ENCODE results near the gene NLRC3.

NLRC3 gene, protein sequence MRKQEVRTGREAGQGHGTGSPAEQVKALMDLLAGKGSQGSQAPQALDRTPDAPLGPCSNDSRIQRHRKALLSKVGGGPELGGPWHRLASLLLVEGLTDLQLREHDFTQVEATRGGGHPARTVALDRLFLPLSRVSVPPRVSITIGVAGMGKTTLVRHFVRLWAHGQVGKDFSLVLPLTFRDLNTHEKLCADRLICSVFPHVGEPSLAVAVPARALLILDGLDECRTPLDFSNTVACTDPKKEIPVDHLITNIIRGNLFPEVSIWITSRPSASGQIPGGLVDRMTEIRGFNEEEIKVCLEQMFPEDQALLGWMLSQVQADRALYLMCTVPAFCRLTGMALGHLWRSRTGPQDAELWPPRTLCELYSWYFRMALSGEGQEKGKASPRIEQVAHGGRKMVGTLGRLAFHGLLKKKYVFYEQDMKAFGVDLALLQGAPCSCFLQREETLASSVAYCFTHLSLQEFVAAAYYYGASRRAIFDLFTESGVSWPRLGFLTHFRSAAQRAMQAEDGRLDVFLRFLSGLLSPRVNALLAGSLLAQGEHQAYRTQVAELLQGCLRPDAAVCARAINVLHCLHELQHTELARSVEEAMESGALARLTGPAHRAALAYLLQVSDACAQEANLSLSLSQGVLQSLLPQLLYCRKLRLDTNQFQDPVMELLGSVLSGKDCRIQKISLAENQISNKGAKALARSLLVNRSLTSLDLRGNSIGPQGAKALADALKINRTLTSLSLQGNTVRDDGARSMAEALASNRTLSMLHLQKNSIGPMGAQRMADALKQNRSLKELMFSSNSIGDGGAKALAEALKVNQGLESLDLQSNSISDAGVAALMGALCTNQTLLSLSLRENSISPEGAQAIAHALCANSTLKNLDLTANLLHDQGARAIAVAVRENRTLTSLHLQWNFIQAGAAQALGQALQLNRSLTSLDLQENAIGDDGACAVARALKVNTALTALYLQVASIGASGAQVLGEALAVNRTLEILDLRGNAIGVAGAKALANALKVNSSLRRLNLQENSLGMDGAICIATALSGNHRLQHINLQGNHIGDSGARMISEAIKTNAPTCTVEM

DNA sequence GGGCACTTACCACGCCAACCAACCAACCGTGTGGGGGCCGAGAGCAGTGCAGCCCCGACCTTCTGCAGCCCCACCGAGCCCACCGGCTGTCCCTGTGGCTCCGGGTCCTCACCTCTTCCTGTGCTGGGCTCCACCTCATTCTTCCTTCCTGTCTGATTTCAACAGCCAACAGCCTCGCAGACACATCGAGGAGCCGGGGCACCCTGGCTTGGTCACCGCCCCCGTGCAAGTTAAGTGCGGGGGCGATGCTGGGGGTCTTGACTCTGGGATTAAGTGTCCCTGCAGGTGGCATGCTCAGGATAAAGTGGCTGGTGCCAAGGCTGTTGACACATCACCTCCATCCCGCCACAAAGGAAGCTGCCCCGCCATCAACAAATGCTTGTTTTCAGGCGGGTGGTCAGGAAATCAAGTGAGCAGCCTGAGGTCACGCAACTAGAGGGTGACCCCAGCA, at the start of gene NLRC3:
Gene NLRC3, minus strand, starts transcription at position 102 of the 451 bp plus-strand sequence. CDS start 12,367 bp downstream, outside the sequence.
- TF ChIP-seq, protein P1, sequence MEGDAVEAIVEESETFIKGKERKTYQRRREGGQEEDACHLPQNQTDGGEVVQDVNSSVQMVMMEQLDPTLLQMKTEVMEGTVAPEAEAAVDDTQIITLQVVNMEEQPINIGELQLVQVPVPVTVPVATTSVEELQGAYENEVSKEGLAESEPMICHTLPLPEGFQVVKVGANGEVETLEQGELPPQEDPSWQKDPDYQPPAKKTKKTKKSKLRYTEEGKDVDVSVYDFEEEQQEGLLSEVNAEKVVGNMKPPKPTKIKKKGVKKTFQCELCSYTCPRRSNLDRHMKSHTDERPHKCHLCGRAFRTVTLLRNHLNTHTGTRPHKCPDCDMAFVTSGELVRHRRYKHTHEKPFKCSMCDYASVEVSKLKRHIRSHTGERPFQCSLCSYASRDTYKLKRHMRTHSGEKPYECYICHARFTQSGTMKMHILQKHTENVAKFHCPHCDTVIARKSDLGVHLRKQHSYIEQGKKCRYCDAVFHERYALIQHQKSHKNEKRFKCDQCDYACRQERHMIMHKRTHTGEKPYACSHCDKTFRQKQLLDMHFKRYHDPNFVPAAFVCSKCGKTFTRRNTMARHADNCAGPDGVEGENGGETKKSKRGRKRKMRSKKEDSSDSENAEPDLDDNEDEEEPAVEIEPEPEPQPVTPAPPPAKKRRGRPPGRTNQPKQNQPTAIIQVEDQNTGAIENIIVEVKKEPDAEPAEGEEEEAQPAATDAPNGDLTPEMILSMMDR (IDR thresholded peaks at IDR 0.05) = no peak

DNA sequence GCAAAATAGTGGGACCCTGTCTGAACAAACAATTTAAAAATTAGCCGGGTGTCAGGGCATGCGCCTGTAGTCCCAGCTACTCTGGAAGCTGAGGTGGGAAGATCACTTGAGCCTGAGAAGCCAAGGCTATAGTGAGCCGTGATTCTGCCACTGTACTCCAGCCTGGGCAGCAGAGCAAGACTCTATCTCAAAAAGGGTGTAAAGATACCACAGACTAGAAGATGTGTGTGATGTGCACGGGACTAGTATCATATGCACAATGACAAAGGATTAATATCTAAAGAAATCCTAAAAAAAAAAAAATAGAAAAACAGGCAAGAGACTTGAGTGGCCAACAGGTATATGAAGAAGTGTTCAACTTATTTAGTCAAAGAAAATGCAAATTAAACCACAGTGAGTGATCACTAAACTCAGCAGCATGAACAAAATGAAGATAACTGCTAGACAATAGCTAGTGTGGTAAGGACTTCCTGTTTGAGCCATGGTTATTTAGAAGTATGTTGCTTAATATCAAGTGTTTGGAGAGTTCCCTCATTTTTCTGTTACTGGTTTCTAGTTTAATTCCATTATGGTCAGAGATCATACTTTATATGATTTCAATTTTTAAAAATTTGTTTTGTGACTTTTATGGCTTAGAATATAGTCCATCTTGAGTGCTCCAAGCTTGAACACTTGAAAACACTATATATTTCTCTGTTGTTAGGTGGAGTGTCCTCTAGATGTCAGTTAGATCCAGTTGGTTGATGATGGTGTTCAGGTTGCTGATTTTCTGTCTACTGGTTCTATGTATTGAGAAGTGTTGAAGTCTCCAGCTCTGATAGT, 48.9 kb upstream of the NLRC3 start:
- TF ChIP-seq, protein P1 (IDR thresholded peaks at IDR 0.05) = no peak

DNA sequence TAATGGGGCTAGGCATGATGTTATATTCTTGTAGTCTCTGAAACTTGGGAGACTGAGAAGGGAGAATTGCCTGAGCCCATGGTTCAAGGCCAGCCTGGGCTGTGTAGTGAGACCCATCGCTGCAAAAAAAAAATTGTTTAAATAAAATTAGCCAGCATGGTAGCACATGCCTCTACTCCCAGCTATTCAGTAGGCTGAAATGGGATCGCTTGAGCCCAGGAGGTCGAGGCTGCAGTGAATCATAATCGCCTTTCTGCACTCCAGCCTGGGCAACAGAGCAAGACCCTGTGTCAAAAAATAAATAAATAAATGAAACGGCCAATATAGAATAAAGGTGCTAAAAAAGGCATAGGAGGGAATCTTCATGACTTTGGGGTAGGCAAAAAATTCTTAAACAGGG, 48.1 kb upstream of the NLRC3 start:
- TF ChIP-seq, protein P1 (IDR thresholded peaks at IDR 0.05) = no peak

DNA sequence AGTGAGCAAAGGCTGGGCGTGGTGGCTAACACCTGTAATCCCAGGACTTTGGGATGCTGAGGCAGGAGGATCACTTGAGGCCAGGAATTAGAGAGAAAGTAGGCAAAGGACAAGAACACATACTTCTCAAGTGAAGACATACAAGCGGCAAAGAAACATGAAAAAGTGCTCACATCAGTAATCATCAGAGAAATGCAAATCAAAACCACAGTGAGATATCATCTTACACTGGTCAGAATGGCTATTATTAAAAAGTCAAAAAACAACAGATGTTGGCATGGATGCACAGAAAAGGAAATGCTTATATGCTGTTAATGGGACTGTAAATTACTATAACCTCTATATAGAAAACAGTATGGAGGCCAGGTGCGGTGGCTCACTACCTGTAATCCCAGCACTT, 46.4 kb upstream of the NLRC3 start:
- TF ChIP-seq, protein P1 (IDR thresholded peaks at IDR 0.05) = no peak

DNA sequence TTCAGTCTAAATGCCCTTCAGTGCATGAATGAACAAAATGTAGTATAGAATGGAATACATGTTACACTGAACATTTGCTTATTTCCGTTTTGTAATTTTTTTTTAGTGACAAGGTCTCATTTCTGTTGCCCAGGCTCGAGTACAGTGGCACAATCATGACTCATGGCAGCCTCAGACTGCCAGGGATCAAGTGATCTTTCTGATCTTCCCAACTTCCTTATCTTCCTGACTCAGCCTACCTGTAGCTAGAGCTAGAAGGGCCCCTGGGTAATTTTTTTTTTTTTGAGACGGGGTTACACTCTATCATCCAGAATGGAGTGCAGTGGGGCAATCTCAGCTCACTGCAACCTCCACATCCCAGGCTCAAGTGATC, 41.6 kb upstream of the NLRC3 start:
- TF ChIP-seq, protein P1 (IDR thresholded peaks at IDR 0.05) = no peak

DNA sequence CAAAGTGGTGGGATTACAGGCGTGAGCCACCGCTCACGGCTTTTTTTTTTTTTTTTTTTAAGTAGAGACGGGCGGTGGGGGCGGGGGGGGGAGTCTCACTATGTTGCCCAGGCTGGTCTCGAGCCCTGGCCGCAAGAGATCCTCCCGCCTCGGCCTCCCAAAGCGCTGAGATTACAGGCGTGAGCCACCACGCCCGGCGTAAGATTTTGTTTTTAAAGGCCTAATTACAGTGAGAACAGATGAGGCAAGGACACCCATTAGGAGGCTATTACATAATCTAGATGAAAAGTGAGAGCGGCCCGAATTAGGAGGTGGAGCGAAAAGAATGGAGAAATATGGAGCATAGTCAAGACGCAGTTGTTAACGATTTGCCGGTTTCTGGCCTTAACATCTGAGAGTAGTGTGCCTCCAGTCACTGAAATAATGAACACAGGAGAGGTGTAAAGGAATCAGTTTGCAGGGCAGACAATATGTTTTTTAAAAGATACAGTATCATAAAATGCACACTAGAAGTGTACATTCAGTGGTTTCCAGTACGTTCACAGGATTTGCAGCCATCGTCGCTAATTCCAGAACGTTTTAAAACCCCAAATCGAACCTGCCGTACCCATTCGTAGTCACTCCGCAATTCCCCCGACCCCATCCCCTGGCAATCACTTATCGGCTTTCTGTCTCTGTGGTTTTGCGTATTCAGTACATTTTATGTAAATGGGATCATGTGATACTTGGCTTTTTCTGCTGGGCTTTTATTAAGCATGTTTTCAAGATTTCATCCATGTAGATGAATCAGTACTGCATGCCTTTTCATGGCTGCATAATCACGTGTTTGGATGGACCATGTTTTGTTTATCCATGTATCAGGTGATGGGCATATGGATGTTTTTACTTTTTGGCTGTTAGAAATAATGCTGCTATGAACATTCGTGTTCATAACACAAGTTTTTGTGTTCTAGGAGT, 35.6 kb upstream of the NLRC3 start:
- TF ChIP-seq, protein P1 (IDR thresholded peaks at IDR 0.05) = no peak
